ENCODE data around the gene BLM. TPM values are rescaled to one million over a fixed set of nuclear protein-coding genes. Genes with fewer than 3 reads are reported as not detected.
"Not testable (repeated sequence)": the region's sequence is repeated elsewhere in the genome, so short reads cannot be mapped to it uniquely, and the experiment has no call there.

BLM gene
- polyA plus RNA-seq, 2 of the 4 experiments (the other 2 are of a cell fraction): 10.5 to 15.2 TPM

- ChIA-PET CTCF (interaction anchor here (0.6 to 0.7 kb wide), 2 partner anchors 17 to 151 kb away, joined by 3 read pairs; no protein-coding TSS in a partner anchor), POLR2A (no interaction called here)
- 75% methylated on average over 5 of the region's 7 CpGs for WGBS (ENCODE audit: missing lambda C conversion rate)
- DNase-seq (ENCODE audit: low read depth in 1 of 2, low spot score in 1 of 2): no peak
- Histone ChIP-seq H3K4me2 (no peak overlapping the region), H3K4me3 (no peak overlapping the region), H3K4me1 (peaks cover 15% of the 10 kb centered on the region; the same call in 2 of the 3 replicates), H3K9me3 (no peaks in the 10 kb centered on the region), H3K27ac (no peak overlapping the region)
- no peak for ATAC-seq
- FAIRE-seq: no peak
- TF ChIP-seq KDM1A (IDR thresholded peaks at IDR 0.05; ENCODE audit: low read depth) (no peak), CEBPB (IDR thresholded peaks at IDR 0.05) (no peak), RFX5 (IDR thresholded peaks at IDR 0.05) (no peak), KDM5A (IDR thresholded peaks at IDR 0.05) (no peak), BHLHE40 (IDR thresholded peaks at IDR 0.05; ENCODE audit: low read depth, low read length) (no peak), HOXB13 (CRISPR knock-in tag; IDR thresholded peaks at IDR 0.05; ENCODE audit: low read depth) (no peak), HDAC2 (IDR thresholded peaks at IDR 0.05) (no peak), HOXA7 (CRISPR knock-in tag; IDR thresholded peaks at IDR 0.05) (no peak)
Observed at GRCh38 chr15:90820481-90820880, 103.3 kb downstream of the BLM start.

DNA sequence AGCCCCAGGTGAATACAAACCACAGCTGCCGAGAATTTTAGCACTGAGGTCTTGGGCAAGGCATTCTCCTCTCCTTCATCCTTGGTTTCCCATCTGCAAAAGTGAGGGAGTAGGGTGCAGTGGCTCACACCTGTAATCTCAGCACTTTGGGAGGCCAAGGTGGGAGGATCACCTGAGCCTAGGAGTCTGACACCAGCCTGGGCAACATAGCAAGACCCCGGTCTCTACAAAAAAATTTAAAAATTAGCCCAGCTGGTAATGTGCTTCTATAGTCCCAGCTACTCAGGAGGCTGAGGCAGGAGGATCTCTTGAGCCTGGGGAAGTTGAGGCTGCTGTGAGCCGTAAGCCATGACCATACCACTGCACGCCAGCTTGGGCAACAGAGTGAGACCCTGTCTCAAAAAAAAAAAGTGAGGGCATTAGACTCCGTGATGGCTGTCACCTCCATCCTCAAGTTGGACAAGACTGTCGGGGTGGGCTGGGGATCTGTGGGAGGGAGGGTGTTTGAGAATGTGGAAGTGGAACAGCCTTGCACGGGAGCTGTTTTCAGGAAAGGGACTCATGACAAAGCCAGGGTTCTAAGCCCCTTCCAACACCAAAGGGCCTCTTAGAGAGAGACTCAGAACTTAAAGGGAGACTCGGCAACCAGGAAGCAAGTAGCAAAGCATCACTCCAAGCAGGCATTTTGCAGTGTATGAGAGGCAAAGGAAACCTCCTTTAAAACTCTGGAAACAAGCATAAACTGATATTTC lies 105.2 kb downstream of the BLM start:
- Histone ChIP-seq H3K4me2 (no peak overlapping the region), H3K9me3 (no peaks in the 10 kb centered on the region), H3K4me3 (no peak overlapping the region), H3K4me1 (peaks cover 15% of the 10 kb centered on the region; the same call in 2 of the 3 replicates), H3K27ac (no peak overlapping the region)
- FAIRE-seq (no peak), DNase-seq (ENCODE audit: low read depth in 1 of 2, low spot score in 1 of 2) (no peak), ATAC-seq (no peak)
- POLR2A ChIA-PET: no interaction called here
- WGBS (ENCODE audit: missing lambda C conversion rate): 83% methylated on average over 8 of the region's 8 CpGs
- CTCF ChIA-PET: interaction anchor here (0.9 to 1.3 kb wide), 5 partner anchors 11 to 205 kb away, joined by 3 to 6 read pairs (median 3); no protein-coding TSS in a partner anchor
- TF ChIP-seq KDM1A (IDR thresholded peaks at IDR 0.05; ENCODE audit: low read depth): no peak
- TF ChIP-seq, protein P1, sequence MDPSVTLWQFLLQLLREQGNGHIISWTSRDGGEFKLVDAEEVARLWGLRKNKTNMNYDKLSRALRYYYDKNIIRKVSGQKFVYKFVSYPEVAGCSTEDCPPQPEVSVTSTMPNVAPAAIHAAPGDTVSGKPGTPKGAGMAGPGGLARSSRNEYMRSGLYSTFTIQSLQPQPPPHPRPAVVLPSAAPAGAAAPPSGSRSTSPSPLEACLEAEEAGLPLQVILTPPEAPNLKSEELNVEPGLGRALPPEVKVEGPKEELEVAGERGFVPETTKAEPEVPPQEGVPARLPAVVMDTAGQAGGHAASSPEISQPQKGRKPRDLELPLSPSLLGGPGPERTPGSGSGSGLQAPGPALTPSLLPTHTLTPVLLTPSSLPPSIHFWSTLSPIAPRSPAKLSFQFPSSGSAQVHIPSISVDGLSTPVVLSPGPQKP (IDR thresholded peaks at IDR 0.05; ENCODE audit: low read depth, low read length): no peak
- no peak for TF ChIP-seq PHF8 (IDR thresholded peaks at IDR 0.05; ENCODE audit: borderline replicate concordance, low read depth)
- no peak for TF ChIP-seq EP300 (IDR thresholded peaks at IDR 0.05)
- TF ChIP-seq, protein P2, sequence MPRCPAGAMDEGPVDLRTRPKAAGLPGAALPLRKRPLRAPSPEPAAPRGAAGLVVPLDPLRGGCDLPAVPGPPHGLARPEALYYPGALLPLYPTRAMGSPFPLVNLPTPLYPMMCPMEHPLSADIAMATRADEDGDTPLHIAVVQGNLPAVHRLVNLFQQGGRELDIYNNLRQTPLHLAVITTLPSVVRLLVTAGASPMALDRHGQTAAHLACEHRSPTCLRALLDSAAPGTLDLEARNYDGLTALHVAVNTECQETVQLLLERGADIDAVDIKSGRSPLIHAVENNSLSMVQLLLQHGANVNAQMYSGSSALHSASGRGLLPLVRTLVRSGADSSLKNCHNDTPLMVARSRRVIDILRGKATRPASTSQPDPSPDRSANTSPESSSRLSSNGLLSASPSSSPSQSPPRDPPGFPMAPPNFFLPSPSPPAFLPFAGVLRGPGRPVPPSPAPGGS (IDR thresholded peaks at IDR 0.05): no peak
- TF ChIP-seq HOXA7 (CRISPR knock-in tag; IDR thresholded peaks at IDR 0.05): no peak

- no peak overlapping the region for H3K27ac ChIP-seq
- CTCF ChIA-PET: interaction anchor here (0.7 to 2.0 kb wide), 3 partner anchors 62 to 181 kb away, joined by 3 to 8 read pairs (median 4); no protein-coding TSS in a partner anchor
- ATAC-seq (no peak), FAIRE-seq (no peak), DNase-seq (ENCODE audit: low read depth in 1 of 2, low spot score in 1 of 2) (no peak)
- H3K4me1 ChIP-seq: peaks cover 15% of the 10 kb centered on the region; the same call in 2 of the 3 replicates
- POLR2A ChIA-PET: no interaction called here
- TF ChIP-seq ZSCAN20 (CRISPR knock-in tag; IDR thresholded peaks at IDR 0.05) (no peak), EP300 (IDR thresholded peaks at IDR 0.05) (no peak), BHLHE40 (IDR thresholded peaks at IDR 0.05; ENCODE audit: low read depth, low read length) (no peak), FOSL2 (IDR thresholded peaks at IDR 0.05) (no peak), FOSL2 (CRISPR knock-in tag; IDR thresholded peaks at IDR 0.05) (no peak), SREBF2 (IDR thresholded peaks at IDR 0.05) (no peak)
- TF ChIP-seq, protein P1 (IDR thresholded peaks at IDR 0.05; ENCODE audit: low read depth, low read length): no peak
- no peak overlapping the region for H3K4me3 ChIP-seq
- no peaks in the 10 kb centered on the region for H3K9me3 ChIP-seq
- H3K4me2 ChIP-seq: no peak overlapping the region
- 72% methylated on average over 7 of the region's 7 CpGs for WGBS (ENCODE audit: missing lambda C conversion rate)
Observed at GRCh38 chr15:90823455-90823974, 106.4 kb downstream of the BLM start.

DNA sequence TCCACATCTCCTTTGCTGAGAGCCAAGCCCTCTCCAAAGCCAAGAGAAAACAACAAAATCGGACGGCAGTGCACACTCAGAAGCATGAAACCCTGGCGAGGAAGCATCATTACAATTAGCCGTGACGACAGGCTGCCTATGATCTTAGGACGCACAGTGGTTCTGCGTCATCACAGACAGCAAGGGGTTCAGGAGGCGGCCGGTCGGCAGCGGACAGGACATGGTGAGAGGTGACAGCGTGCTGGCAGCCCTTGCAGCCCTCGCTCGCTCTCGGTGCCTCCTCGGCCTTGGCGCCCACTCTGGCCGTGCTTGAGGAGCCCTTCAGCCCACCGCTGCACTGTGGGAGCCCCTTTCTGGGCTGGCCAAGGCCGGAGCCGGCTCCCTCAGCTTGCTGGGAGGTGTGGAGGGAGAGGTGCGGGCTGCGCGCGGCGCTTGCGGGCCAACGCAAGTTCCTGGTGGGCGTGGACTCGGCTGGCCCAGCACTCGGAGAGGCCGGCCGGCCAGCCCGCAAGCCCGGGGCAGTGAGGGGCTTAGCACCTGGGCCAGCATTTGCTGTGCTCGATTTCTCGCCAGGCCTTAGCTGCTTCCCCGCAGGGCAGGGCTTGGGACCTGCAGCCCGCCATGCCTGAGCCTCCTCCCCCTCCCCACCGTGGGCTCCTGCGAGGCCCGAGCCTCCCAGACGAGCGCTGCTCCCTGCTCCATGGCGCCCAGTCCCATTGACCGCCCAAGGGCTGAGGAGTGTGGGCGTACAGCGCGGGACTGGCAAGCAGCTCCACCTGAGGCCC lies 108.2 kb downstream of the BLM start:
- peaks cover 15% of the 10 kb centered on the region; the same call in 2 of the 3 replicates for H3K4me1 ChIP-seq
- FAIRE-seq; H3K9me3 ChIP-seq; ATAC-seq; DNase-seq (ENCODE audit: low read depth in 1 of 2, low spot score in 1 of 2); H3K4me2 ChIP-seq; POLR2A ChIA-PET; H3K4me3 ChIP-seq; H3K27ac ChIP-seq: not testable (repeated sequence)
- 92% methylated on average over 43 of the region's 49 CpGs for WGBS (ENCODE audit: missing lambda C conversion rate)
- CTCF ChIA-PET: interaction anchor here (0.7 to 2.7 kb wide), 4 partner anchors 8 to 67 kb away, joined by 3 to 11 read pairs (median 6); no protein-coding TSS in a partner anchor

DNA sequence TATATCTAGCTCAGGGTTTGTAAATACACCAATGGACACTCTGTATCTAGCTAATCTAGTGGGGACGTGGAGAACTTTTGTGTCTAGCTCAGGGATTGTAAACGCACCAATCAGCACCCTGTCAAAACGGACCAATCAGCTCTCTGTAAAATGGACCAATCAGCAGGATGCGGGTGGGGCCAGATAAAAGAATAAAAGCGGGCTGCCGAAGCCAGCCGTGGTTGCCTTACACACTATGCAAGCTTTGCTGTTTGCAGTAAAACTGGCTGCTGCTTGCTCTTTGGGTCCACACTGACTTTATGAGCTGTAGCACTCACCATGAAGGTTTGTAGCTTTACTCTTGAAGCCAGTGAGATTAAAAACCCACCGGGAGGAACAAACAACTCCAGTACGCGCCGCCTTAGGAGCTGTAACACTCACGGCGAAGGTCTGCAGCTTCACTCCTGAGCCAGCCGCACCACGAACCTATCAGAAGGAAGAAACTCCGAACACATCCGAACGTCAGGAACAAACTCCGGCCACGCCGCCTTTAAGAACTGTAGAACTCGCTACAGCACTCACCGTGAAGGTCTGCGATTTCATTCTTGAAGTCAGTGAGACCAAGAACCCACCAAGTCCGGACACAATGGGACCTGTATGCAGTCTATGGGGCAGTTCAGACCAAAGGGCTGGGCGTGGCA lies 109.2 kb downstream of the BLM start:
- DNase-seq (ENCODE audit: low read depth in 1 of 2, low spot score in 1 of 2); FAIRE-seq; ATAC-seq; H3K27ac ChIP-seq; H3K4me3 ChIP-seq; H3K4me2 ChIP-seq; H3K9me3 ChIP-seq: not testable (repeated sequence)
- peaks cover 15% of the 10 kb centered on the region; the same call in 2 of the 3 replicates for H3K4me1 ChIP-seq
- POLR2A ChIA-PET: interaction anchor here (0.6 kb wide), 1 partner anchor 580 kb away, joined by 4 read pairs; no protein-coding TSS in a partner anchor
- CTCF ChIA-PET: interaction anchor here (0.7 to 2.7 kb wide), 3 partner anchors 9 to 66 kb away, joined by 3 to 11 read pairs (median 3); no protein-coding TSS in a partner anchor
- WGBS (ENCODE audit: missing lambda C conversion rate): 82% methylated on average over 26 of the region's 26 CpGs
